Choroid plexus epithelial cell (primary cell): ENCODE results near the gene SYCN.

Source experiments
- DNase-seq: peaks from one replicate; pipeline ENCODE4 v3.0.0-alpha.2; 2010; ENCODE audit warnings: low read depth
- H3K4me3 ChIP-seq: 2 replicates; pipeline ENCODE4 v1.5.1; 2011; ENCODE audit warnings: low read depth, mild to moderate bottlenecking, control low read depth, low read length, moderate library complexity
- CTCF ChIP-seq: conservative IDR thresholded peaks from 2 replicates; pipeline ENCODE4 v1.5.1; 2011; ENCODE audit warnings: low read depth, mild to moderate bottlenecking, control low read depth, inconsistent platforms, low read length, moderate library complexity

SYCN gene

GRCh38 chr19:39182174-39182505 is 21.9 kb downstream of the SYCN start:
- no peak overlapping the region for H3K4me3 ChIP-seq
- peak; percentile 4 for DNase-seq
- TF ChIP-seq CTCF = no peak

GRCh38 chr19:39181500-39182173 is 22.4 kb downstream of the SYCN start:
- no peak overlapping the region for H3K4me3 ChIP-seq
- TF ChIP-seq CTCF = no peak
- DNase-seq = no peak

- no peak overlapping the region for H3K4me3 ChIP-seq
- no peak for DNase-seq
- no peak for TF ChIP-seq CTCF
These were observed 23.3 kb downstream of the SYCN start for GRCh38 chr19:39180749-39181148.

GRCh38 chr19:39179754-39180153 is 24.3 kb downstream of the SYCN start:
- H3K4me3 ChIP-seq = no peak overlapping the region
- DNase-seq = no peak
- no peak for TF ChIP-seq CTCF

GRCh38 chr19:39178296-39179006 is 25.6 kb downstream of the SYCN start:
- DNase-seq = no peak

GRCh38 chr19:39177736-39178135 is 26.3 kb downstream of the SYCN start:
- no peak for TF ChIP-seq CTCF
- no peak overlapping the region for H3K4me3 ChIP-seq
- DNase-seq = no peak

More at GRCh38 chr19:39178296-39179006, 25.6 kb downstream of the SYCN start:
- no peak for TF ChIP-seq CTCF
- no peak overlapping the region for H3K4me3 ChIP-seq
